ENCODE measurements around the gene DNM1.
A peak's percentile ranks its signal among the peaks of the same experiment; 100 is the strongest.
"Not testable (repeated sequence)": the region's sequence is repeated elsewhere in the genome, so short reads cannot be mapped to it uniquely, and the experiment has no call there.

DNM1 gene

GRCh38 chr9:128178806-128179431 is 24.3 kb upstream of the DNM1 start:
- DNase-seq = no peak

- DNase-seq = no peak
These were observed 23.2 kb upstream of the DNM1 start for GRCh38 chr9:128180001-128180400.

GRCh38 chr9:128180447-128180846 is 22.7 kb upstream of the DNM1 start:
- DNase-seq = no peak

GRCh38 chr9:128181480-128181879 is 21.7 kb upstream of the DNM1 start:
- DNase-seq = not testable (repeated sequence)

- DNase-seq = no peak
These were observed 20.1 kb upstream of the DNM1 start for GRCh38 chr9:128182893-128183588.

- DNase-seq = no peak
These were observed 16.9 kb upstream of the DNM1 start for GRCh38 chr9:128185979-128186965.

- DNase-seq = no peak
These were observed 15.8 kb upstream of the DNM1 start for GRCh38 chr9:128187361-128187760.

GRCh38 chr9:128188209-128188608 is 15.0 kb upstream of the DNM1 start:
- DNase-seq = no peak

GRCh38 chr9:128190013-128190412 is 13.2 kb upstream of the DNM1 start:
- no peak for DNase-seq

- no peak for DNase-seq
These were observed 12.4 kb upstream of the DNM1 start for GRCh38 chr9:128190516-128191405.

- peak; percentile 75 for DNase-seq
These were observed 11.7 kb upstream of the DNM1 start, which contains the start of gene CIZ1 for GRCh38 chr9:128191406-128192046. Gene CIZ1, minus strand, starts transcription at chr9:128191572. Its CDS starts 715 bp downstream, at chr9:128190857.

GRCh38 chr9:128192601-128193371 is 10.4 kb upstream of the DNM1 start:
- peak; percentile 82 for DNase-seq

- no peak for DNase-seq
These were observed 9.6 kb upstream of the DNM1 start for GRCh38 chr9:128193469-128194096.

- no peak for DNase-seq
These were observed 1.5 kb upstream of the DNM1 start for GRCh38 chr9:128201441-128202369.

GRCh38 chr9:128202648-128203023 is 543 bp upstream of the DNM1 start:
- DNase-seq = no peak

- peak; percentile 63 for DNase-seq
These were observed 750 bp downstream of the DNM1 start for GRCh38 chr9:128203707-128204551.

- no peak for DNase-seq
These were observed 1.7 kb downstream of the DNM1 start for GRCh38 chr9:128204858-128205257.

- DNase-seq = no peak
These were observed 2.2 kb downstream of the DNM1 start for GRCh38 chr9:128205296-128205944.
